Loucy (cell line): ENCODE measurements around the gene MCM10.

ENCODE experiments used
- EZH2phosphoT487 ChIP-seq: fragments of 200-600 bp; IDR thresholded peaks from 2 replicates; pipeline ENCODE4 v1.6.1; 2018; ENCODE audit warnings: antibody characterized with exemption, mild to moderate bottlenecking, moderate library complexity, borderline replicate concordance
- TF ChIP-seq, protein P1 (sequence below): fragments of 200-600 bp; sonication (generic); conservative IDR thresholded peaks from 2 replicates; pipeline ENCODE4 v1.5.1; 2014; ENCODE audit warnings: mild to moderate bottlenecking, antibody characterized with exemption, low read length

- TF ChIP-seq, protein P1, sequence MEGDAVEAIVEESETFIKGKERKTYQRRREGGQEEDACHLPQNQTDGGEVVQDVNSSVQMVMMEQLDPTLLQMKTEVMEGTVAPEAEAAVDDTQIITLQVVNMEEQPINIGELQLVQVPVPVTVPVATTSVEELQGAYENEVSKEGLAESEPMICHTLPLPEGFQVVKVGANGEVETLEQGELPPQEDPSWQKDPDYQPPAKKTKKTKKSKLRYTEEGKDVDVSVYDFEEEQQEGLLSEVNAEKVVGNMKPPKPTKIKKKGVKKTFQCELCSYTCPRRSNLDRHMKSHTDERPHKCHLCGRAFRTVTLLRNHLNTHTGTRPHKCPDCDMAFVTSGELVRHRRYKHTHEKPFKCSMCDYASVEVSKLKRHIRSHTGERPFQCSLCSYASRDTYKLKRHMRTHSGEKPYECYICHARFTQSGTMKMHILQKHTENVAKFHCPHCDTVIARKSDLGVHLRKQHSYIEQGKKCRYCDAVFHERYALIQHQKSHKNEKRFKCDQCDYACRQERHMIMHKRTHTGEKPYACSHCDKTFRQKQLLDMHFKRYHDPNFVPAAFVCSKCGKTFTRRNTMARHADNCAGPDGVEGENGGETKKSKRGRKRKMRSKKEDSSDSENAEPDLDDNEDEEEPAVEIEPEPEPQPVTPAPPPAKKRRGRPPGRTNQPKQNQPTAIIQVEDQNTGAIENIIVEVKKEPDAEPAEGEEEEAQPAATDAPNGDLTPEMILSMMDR = no peak
- no peak for TF ChIP-seq EZH2phosphoT487
Measured at GRCh38 chr10:13195016-13195415, 33.7 kb downstream of the MCM10 start.
